HL-60 (cell line): ENCODE results near the gene RAB31.

ENCODE experiments used
- GABPA ChIP-seq: IDR thresholded peaks from 2 replicates; pipeline ENCODE4 v1.6.1; 2012; ENCODE audit warnings: low read depth
- POLR2AphosphoS5 ChIP-seq: IDR thresholded peaks from 2 replicates; pipeline ENCODE4 v1.6.1; 2012; ENCODE audit warnings: low read depth
- SPI1 ChIP-seq: IDR thresholded peaks from 2 replicates; pipeline ENCODE4 v1.6.1; 2012; ENCODE audit warnings: low read depth, mild to moderate bottlenecking, borderline replicate concordance
- TF ChIP-seq, protein P1 (sequence below): IDR thresholded peaks from one replicate; pipeline ENCODE4 v1.5.1; 2011; ENCODE audit warnings: low read length, control low read depth, inconsistent platforms; ENCODE audit not compliant: insufficient read depth
- TF ChIP-seq, protein P2 (sequence below): IDR thresholded peaks from 2 replicates; pipeline ENCODE4 v1.6.1; 2012; ENCODE audit warnings: low read depth; ENCODE audit not compliant: insufficient replicate concordance

DNA sequence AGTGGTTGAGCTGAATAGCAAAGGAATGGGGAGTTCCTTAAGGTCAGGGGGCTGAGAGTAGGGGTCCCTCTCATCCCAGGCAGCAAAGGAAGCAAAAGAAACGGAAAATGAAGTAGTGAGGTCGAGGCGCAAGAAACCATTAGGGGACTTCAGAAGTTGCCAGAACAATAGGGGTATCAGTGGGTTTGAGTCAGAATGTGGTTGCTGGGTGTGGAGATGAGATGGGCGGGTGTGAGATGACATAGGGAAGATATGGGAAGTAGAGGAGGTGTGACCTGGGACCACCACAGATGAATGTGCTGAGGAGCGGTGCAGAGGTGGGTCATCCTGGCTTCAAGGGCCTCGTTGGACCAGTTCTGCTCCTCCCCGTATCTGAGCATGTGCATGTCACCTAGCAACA lies 192.6 kb downstream of the RAB31 start:
- TF ChIP-seq GABPA, result no peak
- TF ChIP-seq, protein P1, sequence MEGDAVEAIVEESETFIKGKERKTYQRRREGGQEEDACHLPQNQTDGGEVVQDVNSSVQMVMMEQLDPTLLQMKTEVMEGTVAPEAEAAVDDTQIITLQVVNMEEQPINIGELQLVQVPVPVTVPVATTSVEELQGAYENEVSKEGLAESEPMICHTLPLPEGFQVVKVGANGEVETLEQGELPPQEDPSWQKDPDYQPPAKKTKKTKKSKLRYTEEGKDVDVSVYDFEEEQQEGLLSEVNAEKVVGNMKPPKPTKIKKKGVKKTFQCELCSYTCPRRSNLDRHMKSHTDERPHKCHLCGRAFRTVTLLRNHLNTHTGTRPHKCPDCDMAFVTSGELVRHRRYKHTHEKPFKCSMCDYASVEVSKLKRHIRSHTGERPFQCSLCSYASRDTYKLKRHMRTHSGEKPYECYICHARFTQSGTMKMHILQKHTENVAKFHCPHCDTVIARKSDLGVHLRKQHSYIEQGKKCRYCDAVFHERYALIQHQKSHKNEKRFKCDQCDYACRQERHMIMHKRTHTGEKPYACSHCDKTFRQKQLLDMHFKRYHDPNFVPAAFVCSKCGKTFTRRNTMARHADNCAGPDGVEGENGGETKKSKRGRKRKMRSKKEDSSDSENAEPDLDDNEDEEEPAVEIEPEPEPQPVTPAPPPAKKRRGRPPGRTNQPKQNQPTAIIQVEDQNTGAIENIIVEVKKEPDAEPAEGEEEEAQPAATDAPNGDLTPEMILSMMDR, result no peak
- TF ChIP-seq POLR2AphosphoS5, result no peak
- TF ChIP-seq, protein P2, sequence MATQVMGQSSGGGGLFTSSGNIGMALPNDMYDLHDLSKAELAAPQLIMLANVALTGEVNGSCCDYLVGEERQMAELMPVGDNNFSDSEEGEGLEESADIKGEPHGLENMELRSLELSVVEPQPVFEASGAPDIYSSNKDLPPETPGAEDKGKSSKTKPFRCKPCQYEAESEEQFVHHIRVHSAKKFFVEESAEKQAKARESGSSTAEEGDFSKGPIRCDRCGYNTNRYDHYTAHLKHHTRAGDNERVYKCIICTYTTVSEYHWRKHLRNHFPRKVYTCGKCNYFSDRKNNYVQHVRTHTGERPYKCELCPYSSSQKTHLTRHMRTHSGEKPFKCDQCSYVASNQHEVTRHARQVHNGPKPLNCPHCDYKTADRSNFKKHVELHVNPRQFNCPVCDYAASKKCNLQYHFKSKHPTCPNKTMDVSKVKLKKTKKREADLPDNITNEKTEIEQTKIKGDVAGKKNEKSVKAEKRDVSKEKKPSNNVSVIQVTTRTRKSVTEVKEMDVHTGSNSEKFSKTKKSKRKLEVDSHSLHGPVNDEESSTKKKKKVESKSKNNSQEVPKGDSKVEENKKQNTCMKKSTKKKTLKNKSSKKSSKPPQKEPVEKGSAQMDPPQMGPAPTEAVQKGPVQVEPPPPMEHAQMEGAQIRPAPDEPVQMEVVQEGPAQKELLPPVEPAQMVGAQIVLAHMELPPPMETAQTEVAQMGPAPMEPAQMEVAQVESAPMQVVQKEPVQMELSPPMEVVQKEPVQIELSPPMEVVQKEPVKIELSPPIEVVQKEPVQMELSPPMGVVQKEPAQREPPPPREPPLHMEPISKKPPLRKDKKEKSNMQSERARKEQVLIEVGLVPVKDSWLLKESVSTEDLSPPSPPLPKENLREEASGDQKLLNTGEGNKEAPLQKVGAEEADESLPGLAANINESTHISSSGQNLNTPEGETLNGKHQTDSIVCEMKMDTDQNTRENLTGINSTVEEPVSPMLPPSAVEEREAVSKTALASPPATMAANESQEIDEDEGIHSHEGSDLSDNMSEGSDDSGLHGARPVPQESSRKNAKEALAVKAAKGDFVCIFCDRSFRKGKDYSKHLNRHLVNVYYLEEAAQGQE, result no peak
- no peak for TF ChIP-seq SPI1
